ENCODE results near the gene SMPX. TPM values are rescaled to one million over a fixed set of nuclear protein-coding genes. Genes with fewer than 3 reads are reported as not detected.
A peak's percentile ranks its signal among the peaks of the same experiment; 100 is the strongest.

Gene SMPX
- total and polyA plus RNA-seq, 7 donors = 207 to 863 (median 427) TPM

DNA sequence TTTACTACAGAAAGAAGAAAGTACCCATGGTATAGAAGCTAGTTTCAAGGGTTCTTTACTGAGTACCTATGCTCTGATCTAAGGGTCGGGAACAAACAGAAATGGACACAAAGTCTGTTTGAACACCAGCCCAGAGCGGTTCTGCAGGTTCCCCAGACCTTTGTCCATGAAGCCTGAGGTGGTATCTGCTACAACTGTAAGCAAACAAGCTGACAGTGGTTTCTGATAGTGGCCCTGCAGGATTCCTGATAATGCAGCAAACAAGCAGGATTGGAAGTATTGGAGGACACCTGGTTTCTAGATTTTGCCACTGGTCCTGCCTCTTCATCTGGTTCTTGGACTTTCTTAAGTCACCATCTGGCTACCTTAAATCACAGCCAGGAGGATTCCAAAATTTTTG, 23.7 kb downstream of the SMPX start:
- ATAC-seq = no peak
- TF ChIP-seq, protein P1, sequence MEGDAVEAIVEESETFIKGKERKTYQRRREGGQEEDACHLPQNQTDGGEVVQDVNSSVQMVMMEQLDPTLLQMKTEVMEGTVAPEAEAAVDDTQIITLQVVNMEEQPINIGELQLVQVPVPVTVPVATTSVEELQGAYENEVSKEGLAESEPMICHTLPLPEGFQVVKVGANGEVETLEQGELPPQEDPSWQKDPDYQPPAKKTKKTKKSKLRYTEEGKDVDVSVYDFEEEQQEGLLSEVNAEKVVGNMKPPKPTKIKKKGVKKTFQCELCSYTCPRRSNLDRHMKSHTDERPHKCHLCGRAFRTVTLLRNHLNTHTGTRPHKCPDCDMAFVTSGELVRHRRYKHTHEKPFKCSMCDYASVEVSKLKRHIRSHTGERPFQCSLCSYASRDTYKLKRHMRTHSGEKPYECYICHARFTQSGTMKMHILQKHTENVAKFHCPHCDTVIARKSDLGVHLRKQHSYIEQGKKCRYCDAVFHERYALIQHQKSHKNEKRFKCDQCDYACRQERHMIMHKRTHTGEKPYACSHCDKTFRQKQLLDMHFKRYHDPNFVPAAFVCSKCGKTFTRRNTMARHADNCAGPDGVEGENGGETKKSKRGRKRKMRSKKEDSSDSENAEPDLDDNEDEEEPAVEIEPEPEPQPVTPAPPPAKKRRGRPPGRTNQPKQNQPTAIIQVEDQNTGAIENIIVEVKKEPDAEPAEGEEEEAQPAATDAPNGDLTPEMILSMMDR (IDR thresholded peaks at IDR 0.05) = no peak
- no peak overlapping the region for H3K4me3 ChIP-seq
- H3K4me1 ChIP-seq = peaks cover 10% of the 10 kb centered on the region
- H3K27ac ChIP-seq = peak overlapping the region; percentile 28
- H3K9me3 ChIP-seq = no peaks in the 10 kb centered on the region
- DNase-seq = no peak
- intact Hi-C loops (cut with DNase I) = no loop called here
- WGBS, 3 donors = 48 to 96% (median 89%) methylated on average over 2 of the region's 2 CpGs
- peaks cover 0 to 32% of the 10 kb centered on the region in 2 donors for H3K36me3 ChIP-seq (ENCODE audit: insufficient read depth in 1 of 2, low read depth in 1 of 2)
- H3K27me3 ChIP-seq (ENCODE audit: insufficient read depth in 3 of 3, low read length in 2 of 3) = peaks cover 0 to 3% (median 0%) of the 10 kb centered on the region in 3 donors

DNA sequence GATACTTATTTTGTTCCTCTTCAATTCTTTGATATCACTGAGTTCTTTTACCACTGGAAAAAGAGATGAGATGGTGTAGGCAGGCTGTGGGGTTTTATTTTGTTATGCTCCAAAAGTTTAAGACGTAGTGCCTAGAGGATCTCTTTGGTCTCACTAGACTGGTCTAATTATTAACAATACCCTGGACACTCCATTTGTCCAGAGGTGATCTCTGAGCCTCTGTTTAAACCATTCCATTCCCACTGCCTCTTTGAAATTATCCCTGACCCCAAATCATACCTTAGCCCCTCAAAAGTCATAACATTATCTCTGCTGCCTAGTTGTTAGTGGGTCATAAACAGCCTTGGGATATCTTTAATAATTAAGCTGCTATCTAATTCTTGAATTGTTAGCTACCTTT, 24.2 kb downstream of the SMPX start:
- H3K36me3 ChIP-seq (ENCODE audit: insufficient read depth in 1 of 2, low read depth in 1 of 2) = peaks cover 0 to 32% of the 10 kb centered on the region in 2 donors
- peaks cover 15% of the 10 kb centered on the region for H3K4me1 ChIP-seq
- 70 to 94% (median 85%) methylated on average over 1 of the region's 1 CpG for WGBS, 3 donors
- TF ChIP-seq, protein P1 (IDR thresholded peaks at IDR 0.05) = no peak
- no peak overlapping the region for H3K4me3 ChIP-seq
- H3K27ac ChIP-seq = no peak overlapping the region
- ATAC-seq = no peak
- H3K9me3 ChIP-seq = no peaks in the 10 kb centered on the region
- intact Hi-C loops (cut with DNase I) = no loop called here
- no peak for DNase-seq
- H3K27me3 ChIP-seq (ENCODE audit: insufficient read depth in 3 of 3, low read length in 2 of 3) = peaks cover 0 to 3% (median 0%) of the 10 kb centered on the region in 3 donors

DNA sequence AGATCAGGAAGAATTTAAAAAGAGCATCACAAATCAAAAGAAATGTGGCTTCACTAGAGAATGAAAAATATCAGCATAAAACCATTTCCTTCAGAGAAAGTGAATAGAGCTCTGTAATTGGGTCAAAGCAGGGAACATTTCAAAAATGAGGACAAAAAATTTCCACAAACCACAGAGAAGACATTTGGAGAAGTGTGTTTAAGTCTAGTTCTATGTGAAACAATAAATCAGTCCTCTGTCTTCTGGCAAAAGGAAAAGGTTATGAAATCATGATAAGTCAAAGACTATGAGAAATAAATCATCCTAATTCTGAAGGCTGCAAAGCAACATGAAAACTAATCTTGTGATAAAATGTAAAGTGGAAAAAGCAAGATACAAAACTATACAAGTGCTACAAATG, 27.9 kb downstream of the SMPX start:
- intact Hi-C loops (cut with DNase I) = no loop called here
- TF ChIP-seq, protein P1 (IDR thresholded peaks at IDR 0.05) = no peak
- Histone ChIP-seq H3K27ac (no peak overlapping the region), H3K27me3 (ENCODE audit: insufficient read depth in 3 of 3, low read length in 2 of 3) (peaks cover 0 to 10% (median 0%) of the 10 kb centered on the region in 3 donors), H3K36me3 (ENCODE audit: insufficient read depth in 1 of 2, low read depth in 1 of 2) (peaks cover 0 to 16% of the 10 kb centered on the region in 2 donors), H3K4me1 (peaks cover 23% of the 10 kb centered on the region), H3K9me3 (no peaks in the 10 kb centered on the region), H3K4me3 (no peak overlapping the region)
- DNase-seq = no peak
- no peak for ATAC-seq

DNA sequence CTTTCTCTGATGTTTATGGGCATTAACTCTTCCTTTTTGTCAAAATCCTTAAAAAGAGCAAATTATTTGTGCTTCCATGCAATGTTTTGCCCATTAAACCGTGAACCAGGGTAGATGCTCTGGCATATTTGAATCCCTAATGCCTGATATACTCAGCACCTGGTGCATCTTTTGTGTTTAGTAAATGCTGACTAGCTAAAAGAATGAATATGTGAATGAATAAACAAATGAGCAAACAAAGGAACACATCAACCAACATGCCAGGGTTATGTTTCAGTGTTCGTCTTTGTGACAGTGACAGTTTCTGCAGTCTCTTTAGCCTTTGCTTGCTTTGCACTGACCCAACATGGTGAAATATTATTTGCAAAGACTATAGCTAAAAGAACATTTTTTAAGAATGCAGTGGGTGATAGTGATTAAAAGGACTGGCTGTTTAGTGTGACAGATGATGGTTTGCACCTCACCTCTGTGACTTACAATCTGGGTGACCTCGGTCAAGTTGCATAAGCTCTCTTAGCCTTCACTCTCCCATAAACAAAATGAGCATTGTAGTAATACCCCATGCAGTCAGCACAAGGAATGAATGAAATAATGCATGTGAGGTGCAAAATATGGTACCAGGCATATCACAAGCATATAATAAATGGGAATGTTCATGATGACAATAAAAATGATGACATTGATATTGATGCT, 29.5 kb downstream of the SMPX start:
- H3K4me3 ChIP-seq = no peak overlapping the region
- H3K27me3 ChIP-seq (ENCODE audit: insufficient read depth in 3 of 3, low read length in 2 of 3) = peaks cover 0 to 14% (median 0%) of the 10 kb centered on the region in 3 donors
- H3K36me3 ChIP-seq (ENCODE audit: insufficient read depth in 1 of 2, low read depth in 1 of 2) = peaks cover 0 to 8% of the 10 kb centered on the region in 2 donors
- ATAC-seq = no peak
- peaks cover 33% of the 10 kb centered on the region for H3K4me1 ChIP-seq
- WGBS, 3 donors = 51 to 60% (median 58%) methylated on average over 3 of the region's 3 CpGs
- intact Hi-C loops (cut with DNase I) = no loop called here
- DNase-seq = no peak
- no peak overlapping the region for H3K27ac ChIP-seq
- TF ChIP-seq, protein P1 (IDR thresholded peaks at IDR 0.05) = no peak
- H3K9me3 ChIP-seq = no peaks in the 10 kb centered on the region

DNA sequence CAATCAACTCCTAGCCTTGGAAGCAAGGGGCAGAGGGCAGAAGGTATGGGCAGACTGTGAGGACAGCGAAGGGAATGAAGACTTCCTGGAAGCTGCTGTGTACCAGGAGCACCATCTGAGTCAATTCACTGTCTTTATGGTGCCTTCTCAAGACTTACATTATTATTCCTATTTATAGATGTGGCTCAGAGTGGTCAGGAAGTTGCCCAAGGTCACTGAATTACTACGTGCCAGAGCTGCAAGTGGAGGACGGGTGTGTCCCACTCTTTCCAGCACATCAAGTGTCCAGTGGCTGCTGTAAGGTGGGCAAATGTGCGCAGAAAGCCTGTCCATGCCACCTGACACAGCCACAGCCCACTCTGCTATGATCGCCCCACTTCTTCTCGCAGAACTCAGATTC, 32.0 kb downstream of the SMPX start:
- Histone ChIP-seq H3K27me3 (ENCODE audit: insufficient read depth in 3 of 3, low read length in 2 of 3) (peaks cover 0 to 14% (median 0%) of the 10 kb centered on the region in 3 donors), H3K27ac (peak overlapping the region; percentile 36), H3K36me3 (ENCODE audit: insufficient read depth in 1 of 2, low read depth in 1 of 2) (peaks cover 0 to 4% of the 10 kb centered on the region in 2 donors), H3K4me1 (peaks cover 33% of the 10 kb centered on the region), H3K4me3 (no peak overlapping the region), H3K9me3 (no peaks in the 10 kb centered on the region)
- TF ChIP-seq, protein P1 (IDR thresholded peaks at IDR 0.05) = no peak
- 46 to 66% (median 47%) methylated on average over 6 of the region's 6 CpGs for WGBS, 3 donors
- ATAC-seq (peak; percentile 77 to 92 (median 84)), DNase-seq (peak in 1 of 2 donors; percentile 50)
- intact Hi-C loops (cut with DNase I) = no loop called here
